IPS-15b (cell line): ENCODE data around the gene MAML3.

ENCODE experiments used
- H3K27me3 ChIP-seq: one replicate; pipeline ENCODE4 v1.6.1; 2013; ENCODE audit warnings: low read length; ENCODE audit not compliant: control insufficient read depth, insufficient read depth
- H3K36me3 ChIP-seq: one replicate; pipeline ENCODE4 v1.6.1; 2013; ENCODE audit warnings: low read length; ENCODE audit not compliant: control insufficient read depth, insufficient read depth
- H3K4me1 ChIP-seq: one replicate; pipeline ENCODE4 v1.6.1; 2013; ENCODE audit warnings: mild to moderate bottlenecking, low read length; ENCODE audit not compliant: control insufficient read depth, insufficient read depth
- H3K4me3 ChIP-seq: one replicate; pipeline ENCODE4 v1.5.1; 2013; ENCODE audit warnings: low read depth, low read length
- H3K9ac ChIP-seq: one replicate; pipeline ENCODE4 v1.6.1; 2013; ENCODE audit warnings: low read depth, mild to moderate bottlenecking, low read length
- H3K9me3 ChIP-seq: one replicate; pipeline ENCODE4 v1.6.1; 2013; ENCODE audit warnings: mild to moderate bottlenecking, low read length; ENCODE audit not compliant: control insufficient read depth, insufficient read depth

Gene MAML3

DNA sequence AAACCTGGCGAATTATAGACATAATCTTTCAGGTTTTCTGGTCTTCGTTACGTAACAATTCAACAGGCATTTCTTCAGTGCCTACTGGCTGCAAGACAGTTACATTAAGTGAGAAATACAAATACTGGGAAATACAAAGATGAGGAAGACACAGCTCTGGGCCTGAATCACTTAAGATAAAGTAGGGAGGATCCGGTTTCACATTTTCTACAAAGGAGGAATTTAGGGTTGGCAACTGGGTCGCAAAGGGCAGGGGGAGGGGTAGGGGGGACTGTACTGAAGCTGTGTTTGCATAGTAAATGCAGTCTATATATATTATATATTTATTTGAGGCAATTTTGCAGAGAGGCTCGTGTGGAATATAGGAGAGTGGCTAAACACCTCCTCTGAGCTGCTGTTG is 107.4 kb downstream of the MAML3 start:
- no peaks in the 10 kb centered on the region for H3K9me3 ChIP-seq
- no peak overlapping the region for H3K4me3 ChIP-seq
- no peak overlapping the region for H3K9ac ChIP-seq
- H3K4me1 ChIP-seq: peaks cover 27% of the 10 kb centered on the region
- H3K36me3 ChIP-seq: no peaks in the 10 kb centered on the region
- peaks cover 2% of the 10 kb centered on the region for H3K27me3 ChIP-seq

DNA sequence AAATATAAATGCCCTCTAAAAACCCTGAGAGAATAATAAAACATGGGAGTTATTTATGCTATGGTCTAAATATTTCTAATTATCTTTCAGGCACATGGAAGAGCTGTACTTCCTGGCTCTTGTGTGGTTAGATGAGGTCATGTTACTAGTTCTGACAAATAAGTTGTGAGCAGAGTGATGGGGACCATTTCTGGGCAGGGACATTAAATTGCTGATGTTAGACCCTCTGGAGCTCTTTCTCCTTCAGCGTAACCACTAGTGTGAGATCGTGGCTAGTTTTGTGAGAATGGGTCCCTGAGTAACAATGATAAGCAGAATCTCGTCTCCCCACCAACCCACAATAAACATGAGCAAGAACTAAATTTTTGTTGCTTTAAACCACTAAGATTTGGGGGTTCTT is 108.0 kb downstream of the MAML3 start:
- Histone ChIP-seq H3K9me3 (no peaks in the 10 kb centered on the region), H3K4me1 (peaks cover 27% of the 10 kb centered on the region), H3K36me3 (no peaks in the 10 kb centered on the region), H3K4me3 (no peak overlapping the region), H3K27me3 (peaks cover 2% of the 10 kb centered on the region), H3K9ac (no peak overlapping the region)

DNA sequence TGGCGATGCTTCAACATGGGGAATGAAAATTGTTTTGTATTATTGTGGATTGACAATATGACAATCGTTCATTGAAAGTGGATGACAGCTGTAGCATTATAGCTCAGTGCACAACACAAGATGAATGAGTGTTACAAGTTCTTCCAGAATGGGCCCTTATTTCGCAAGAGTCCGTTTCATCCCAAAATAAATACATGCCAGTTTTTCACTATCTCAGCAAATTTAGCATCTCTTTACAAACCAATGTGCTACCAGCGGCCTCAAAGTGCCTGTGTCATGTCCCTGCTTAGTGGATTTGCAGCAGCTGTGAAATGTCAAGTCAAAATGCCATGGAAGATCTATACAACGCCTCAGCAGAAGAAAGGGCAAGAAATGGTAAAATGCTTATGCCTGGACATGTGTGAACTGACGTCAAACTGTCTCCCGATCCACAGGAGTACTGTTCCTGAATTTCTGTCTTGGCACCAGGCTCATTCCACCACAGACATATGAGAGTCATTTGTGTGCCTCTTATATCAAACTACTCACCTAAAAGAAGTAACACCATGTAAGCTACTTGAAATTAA is 109.6 kb downstream of the MAML3 start:
- Histone ChIP-seq H3K27me3 (peaks cover 2% of the 10 kb centered on the region), H3K9ac (no peak overlapping the region), H3K4me3 (no peak overlapping the region), H3K9me3 (no peaks in the 10 kb centered on the region), H3K36me3 (no peaks in the 10 kb centered on the region), H3K4me1 (peaks cover 23% of the 10 kb centered on the region)

DNA sequence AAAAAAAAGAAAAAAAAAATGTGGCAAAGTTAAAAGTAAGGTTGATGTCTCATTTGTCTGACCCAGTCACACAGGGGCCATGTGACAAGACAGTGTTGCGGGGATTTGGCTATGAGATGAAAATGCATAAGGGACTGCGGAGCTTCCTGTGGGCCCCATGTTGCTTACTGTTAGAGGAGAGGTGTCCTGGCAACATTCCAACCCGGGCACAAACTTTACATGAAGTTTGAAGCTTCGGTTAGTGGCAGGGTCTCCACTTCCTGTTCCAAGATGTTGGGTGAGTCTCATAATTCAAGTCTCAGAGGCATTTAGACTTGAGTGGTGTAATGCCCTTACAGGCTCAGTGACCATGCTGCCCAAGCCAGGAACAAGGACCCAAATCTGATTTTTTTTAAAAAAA is 111.3 kb downstream of the MAML3 start:
- Histone ChIP-seq H3K4me3 (no peak overlapping the region), H3K4me1 (peaks cover 11% of the 10 kb centered on the region), H3K9ac (no peak overlapping the region), H3K27me3 (no peaks in the 10 kb centered on the region), H3K9me3 (no peaks in the 10 kb centered on the region), H3K36me3 (no peaks in the 10 kb centered on the region)

DNA sequence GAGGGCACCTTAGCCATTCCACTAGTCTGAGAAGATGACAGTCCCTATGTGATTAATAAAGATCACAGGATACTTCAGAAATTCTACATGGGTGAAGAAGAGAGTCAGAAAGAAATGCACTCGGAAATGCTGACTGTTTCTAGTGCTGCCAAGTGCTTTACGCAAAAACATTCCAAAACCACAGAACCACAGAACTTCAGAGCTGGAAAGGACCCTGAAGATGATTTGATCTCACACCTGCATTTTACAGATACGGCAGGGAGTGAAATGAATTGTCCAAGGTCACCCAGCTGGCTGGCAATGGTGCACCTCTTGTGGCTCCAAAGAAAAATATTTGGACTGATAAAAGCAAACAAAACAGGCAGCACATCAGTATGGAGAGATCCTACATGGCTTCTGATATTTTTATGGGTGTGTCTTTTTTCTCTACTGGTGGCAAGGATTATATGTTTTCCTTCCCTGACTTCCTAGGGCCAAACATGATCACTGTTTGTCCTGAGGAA is 115.9 kb downstream of the MAML3 start:
- Histone ChIP-seq H3K9ac (no peak overlapping the region), H3K27me3 (no peaks in the 10 kb centered on the region), H3K9me3 (no peaks in the 10 kb centered on the region)

DNA sequence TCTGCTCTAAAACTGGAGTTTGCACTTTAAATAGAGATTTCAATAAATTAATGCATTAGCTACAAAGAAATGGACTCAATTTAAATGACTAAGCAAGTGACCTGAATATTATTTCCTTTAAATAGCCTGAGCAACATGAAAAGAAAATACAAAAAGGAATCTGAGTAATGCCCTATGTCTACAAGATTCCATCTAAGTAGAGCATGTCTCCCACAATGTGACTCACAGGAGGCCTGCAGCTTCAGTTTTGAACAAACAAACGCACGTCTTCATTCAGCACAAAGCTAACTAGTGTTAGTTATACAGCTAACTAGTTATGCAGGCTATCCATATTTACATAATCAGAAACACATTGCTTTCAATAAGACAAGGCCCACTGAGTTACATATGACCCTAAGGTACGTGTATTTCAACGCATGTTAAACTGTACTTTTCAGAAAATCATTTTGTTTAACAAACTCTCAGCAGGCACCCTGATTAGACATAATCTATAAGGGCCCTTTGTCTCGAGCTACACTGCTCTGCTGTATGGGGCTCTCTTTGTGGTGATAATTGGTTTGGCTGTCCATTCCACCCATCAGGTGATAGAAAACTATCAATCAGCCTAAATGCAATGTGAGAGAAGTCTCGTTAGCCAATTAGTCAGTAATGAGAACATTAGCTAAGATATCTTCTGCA is 116.5 kb downstream of the MAML3 start:
- Histone ChIP-seq H3K9ac (no peak overlapping the region), H3K9me3 (no peaks in the 10 kb centered on the region), H3K4me1 (peaks cover 6% of the 10 kb centered on the region), H3K4me3 (no peak overlapping the region), H3K36me3 (no peaks in the 10 kb centered on the region), H3K27me3 (no peaks in the 10 kb centered on the region)

More for the DNA sequence above, 115.9 kb downstream of the MAML3 start:
- Histone ChIP-seq H3K36me3 (no peaks in the 10 kb centered on the region), H3K4me3 (no peak overlapping the region), H3K4me1 (peaks cover 6% of the 10 kb centered on the region)

- no peaks in the 10 kb centered on the region for H3K9me3 ChIP-seq
Observed at GRCh38 chr4:140031706-140032105, 122.3 kb downstream of the MAML3 start.

GRCh38 chr4:140031061-140031460 is 122.9 kb downstream of the MAML3 start:
- Histone ChIP-seq H3K9ac (no peak overlapping the region), H3K9me3 (no peaks in the 10 kb centered on the region), H3K4me1 (no peaks in the 10 kb centered on the region), H3K27me3 (no peaks in the 10 kb centered on the region), H3K36me3 (no peaks in the 10 kb centered on the region), H3K4me3 (no peak overlapping the region)

More at GRCh38 chr4:140031706-140032105, 122.3 kb downstream of the MAML3 start:
- H3K4me1 ChIP-seq: no peaks in the 10 kb centered on the region
- no peaks in the 10 kb centered on the region for H3K27me3 ChIP-seq
- H3K36me3 ChIP-seq: no peaks in the 10 kb centered on the region
- H3K9ac ChIP-seq: no peak overlapping the region
- H3K4me3 ChIP-seq: no peak overlapping the region

DNA sequence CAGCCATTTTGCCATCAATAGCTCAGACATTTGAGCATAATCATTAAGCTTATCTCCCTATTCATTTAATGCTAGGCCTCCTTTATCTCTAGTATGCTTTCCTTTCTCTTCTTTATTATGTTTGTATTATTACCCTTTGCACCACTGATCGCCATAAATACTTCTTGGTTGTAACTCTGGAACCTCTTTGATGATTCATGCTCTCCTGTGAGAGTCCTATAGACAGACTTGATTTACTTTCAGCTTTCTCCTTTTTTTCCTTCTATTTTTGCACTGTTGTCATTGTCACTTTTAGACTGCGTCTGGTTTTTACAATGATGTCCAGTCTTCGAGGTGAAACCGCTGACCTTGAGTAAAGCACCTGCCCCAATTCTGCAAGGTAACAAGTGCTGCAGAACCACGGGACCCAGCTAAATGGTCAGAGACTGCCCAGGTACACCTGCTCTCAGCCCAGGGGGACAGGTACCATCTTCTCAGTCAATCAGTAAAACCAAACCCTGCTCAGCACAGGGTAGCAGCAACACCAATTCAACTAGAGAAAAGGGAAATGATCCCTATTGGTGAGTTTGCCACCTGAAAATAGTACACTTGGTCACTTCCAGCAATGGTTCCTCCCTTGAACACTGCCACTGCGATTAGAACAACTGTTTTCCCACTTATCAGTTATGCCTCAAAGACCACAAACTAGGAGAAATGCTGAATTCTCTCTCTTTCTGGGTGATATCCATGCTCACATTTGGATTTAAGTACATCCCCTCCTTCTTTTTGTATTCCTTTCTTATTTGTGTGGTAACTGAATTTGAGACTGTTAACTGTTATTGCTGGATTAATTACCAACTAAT is 125.1 kb downstream of the MAML3 start:
- no peaks in the 10 kb centered on the region for H3K9me3 ChIP-seq
- H3K27me3 ChIP-seq: no peaks in the 10 kb centered on the region
- no peak overlapping the region for H3K9ac ChIP-seq
- H3K4me3 ChIP-seq: no peak overlapping the region
- no peaks in the 10 kb centered on the region for H3K36me3 ChIP-seq
- no peaks in the 10 kb centered on the region for H3K4me1 ChIP-seq

DNA sequence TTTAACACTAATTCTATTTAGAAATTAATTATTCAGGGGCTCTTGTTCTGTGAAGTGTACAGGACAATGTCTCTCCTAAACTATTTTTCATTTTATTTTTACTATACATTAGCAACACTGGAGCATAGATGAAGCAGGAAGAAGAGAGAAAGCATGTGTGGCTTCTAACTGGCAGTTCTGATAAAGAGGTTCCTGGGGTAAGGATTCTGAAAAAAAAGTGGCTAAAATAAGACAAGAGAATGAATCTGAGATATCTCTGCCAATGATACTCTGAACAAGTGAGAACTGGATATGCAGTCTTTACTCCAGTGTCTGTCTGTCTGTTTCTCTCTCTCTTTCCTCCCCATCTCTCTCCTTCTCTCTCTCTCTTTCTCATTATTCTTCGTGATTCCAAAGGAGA is 125.9 kb downstream of the MAML3 start:
- Histone ChIP-seq H3K4me3 (no peak overlapping the region), H3K27me3 (no peaks in the 10 kb centered on the region), H3K36me3 (no peaks in the 10 kb centered on the region), H3K9me3 (no peaks in the 10 kb centered on the region), H3K4me1 (no peaks in the 10 kb centered on the region), H3K9ac (no peak overlapping the region)

DNA sequence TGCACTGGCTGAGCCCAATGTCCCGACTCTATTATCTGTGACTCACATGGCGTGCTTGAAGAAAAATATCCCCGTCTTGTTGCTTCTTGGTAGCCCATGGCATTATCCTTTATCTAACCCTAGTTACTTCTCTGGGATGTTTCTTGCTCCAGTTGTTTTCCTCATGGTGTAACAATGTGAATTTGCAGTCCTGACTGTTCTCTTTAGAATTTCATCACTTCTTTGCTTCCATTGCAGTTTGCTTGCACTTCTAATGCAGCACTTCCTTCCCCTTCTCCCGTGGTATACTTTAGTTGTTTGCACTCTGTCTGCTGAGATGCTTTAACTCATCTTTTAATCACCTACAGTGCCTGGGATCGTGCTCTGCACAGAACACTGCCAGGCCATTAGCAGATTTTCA is 126.9 kb downstream of the MAML3 start:
- H3K9ac ChIP-seq: no peak overlapping the region

More for the DNA sequence above, 126.9 kb downstream of the MAML3 start:
- no peaks in the 10 kb centered on the region for H3K27me3 ChIP-seq
- H3K36me3 ChIP-seq: no peaks in the 10 kb centered on the region
- H3K4me1 ChIP-seq: no peaks in the 10 kb centered on the region
- no peaks in the 10 kb centered on the region for H3K9me3 ChIP-seq
- no peak overlapping the region for H3K4me3 ChIP-seq
